Mammary epithelial cell (primary cell): ENCODE data around the gene HSF5.

ENCODE experiments used
- CTCF ChIP-seq, 2 donors: IDR thresholded peaks in 1 of 2; conservative IDR thresholded peaks in 1 of 2; 2 replicates each; pipeline ENCODE4 v1.5.1; 2011 to 2012; ENCODE audit warnings: inconsistent platforms in 2 of 2, low read length in 2 of 2, mild to moderate bottlenecking in 2 of 2, control low read depth in 1 of 2, low read depth in 1 of 2; ENCODE audit not compliant: insufficient read depth in 1 of 2; ENCODE audit errors: extremely low read depth in 1 of 2
- EZH2 ChIP-seq: IDR thresholded peaks from 2 replicates; pipeline ENCODE4 v1.6.1; 2012; ENCODE audit warnings: low read length, inconsistent platforms, borderline replicate concordance

- TF ChIP-seq CTCF (conservative IDR thresholded peaks at IDR 0.05 in 1 of 2, IDR thresholded peaks at IDR 0.05 in 1 of 2; ENCODE audit: extremely low read depth in 1 of 2, insufficient read depth in 1 of 2, low read depth in 1 of 2, low read length in 2 of 2) (no peak), EZH2 (no peak)
Measured at GRCh38 chr17:58508341-58509067, 20.3 kb upstream of the HSF5 start.
